ENCODE measurements around the gene ZNF189. TPM values are rescaled to one million over a fixed set of nuclear protein-coding genes. Genes with fewer than 3 reads are reported as not detected.

ZNF189 gene
- 10.6 and 11.0 TPM in 2 replicates for total RNA-seq

GRCh38 chr9:101398068-101398929, at the start of gene ZNF189, which contains the start of gene MRPL50:
Gene ZNF189 (plus strand): TSS chr9:101398851. CDS start chr9:101399157, 306 bp downstream.
Gene MRPL50 (minus strand): TSS chr9:101398618. CDS start chr9:101398592, 26 bp downstream.
- H3K27me3 Mint-ChIP-seq (ENCODE audit: low read depth) = no peaks in the 10 kb centered on the region
- H3K27ac Mint-ChIP-seq = peak within 1 kb of the TSS; percentile 96
- H3K9me3 Mint-ChIP-seq = peaks cover 43% of the 10 kb centered on the region
- peak within 1 kb of the TSS; percentile 94 for H3K4me3 Mint-ChIP-seq (ENCODE audit: low read depth)
- intact Hi-C loops (cut with micrococcal nuclease) = loop anchor here (1.0 to 10.0 kb wide), 3 partner anchors 135 to 1043 kb away; partner anchors contain the start of genes RNF20 and TEX10
- peaks cover 77% of the 10 kb centered on the region for H3K36me3 Mint-ChIP-seq (ENCODE audit: low read depth)
- H3K4me1 Mint-ChIP-seq (ENCODE audit: low read depth) = peaks cover 41% of the 10 kb centered on the region
- peak; percentile 95 for DNase-seq (ENCODE audit: low spot score)

GRCh38 chr9:101350285-101350684, 48.4 kb upstream of the ZNF189 start:
- Mint-ChIP-seq H3K36me3 (ENCODE audit: low read depth) (no peaks in the 10 kb centered on the region), H3K4me3 (ENCODE audit: low read depth) (no peak overlapping the region), H3K27ac (no peak overlapping the region), H3K9me3 (no peaks in the 10 kb centered on the region), H3K27me3 (ENCODE audit: low read depth) (peaks cover 2% of the 10 kb centered on the region), H3K4me1 (ENCODE audit: low read depth) (no peaks in the 10 kb centered on the region)
- intact Hi-C loops (cut with micrococcal nuclease) = no loop called here
- no peak for DNase-seq (ENCODE audit: low spot score)

GRCh38 chr9:101352892-101353463, 45.7 kb upstream of the ZNF189 start:
- Mint-ChIP-seq H3K36me3 (ENCODE audit: low read depth) (no peaks in the 10 kb centered on the region), H3K4me1 (ENCODE audit: low read depth) (no peaks in the 10 kb centered on the region), H3K9me3 (no peaks in the 10 kb centered on the region), H3K27ac (no peak overlapping the region), H3K27me3 (ENCODE audit: low read depth) (no peaks in the 10 kb centered on the region), H3K4me3 (ENCODE audit: low read depth) (no peak overlapping the region)
- intact Hi-C loops (cut with micrococcal nuclease) = no loop called here
- DNase-seq (ENCODE audit: low spot score) = no peak

- H3K4me1 Mint-ChIP-seq (ENCODE audit: low read depth) = no peaks in the 10 kb centered on the region
- H3K36me3 Mint-ChIP-seq (ENCODE audit: low read depth) = no peaks in the 10 kb centered on the region
- H3K9me3 Mint-ChIP-seq = no peaks in the 10 kb centered on the region
- no peaks in the 10 kb centered on the region for H3K27me3 Mint-ChIP-seq (ENCODE audit: low read depth)
- H3K4me3 Mint-ChIP-seq (ENCODE audit: low read depth) = no peak overlapping the region
- DNase-seq (ENCODE audit: low spot score) = no peak
- intact Hi-C loops (cut with micrococcal nuclease) = no loop called here
- no peak overlapping the region for H3K27ac Mint-ChIP-seq
Measured at GRCh38 chr9:101353683-101354082, 45.0 kb upstream of the ZNF189 start.

- Mint-ChIP-seq H3K9me3 (no peaks in the 10 kb centered on the region), H3K27me3 (ENCODE audit: low read depth) (no peaks in the 10 kb centered on the region), H3K27ac (no peak overlapping the region), H3K4me1 (ENCODE audit: low read depth) (no peaks in the 10 kb centered on the region), H3K36me3 (ENCODE audit: low read depth) (no peaks in the 10 kb centered on the region), H3K4me3 (ENCODE audit: low read depth) (no peak overlapping the region)
- DNase-seq (ENCODE audit: low spot score) = no peak
- intact Hi-C loops (cut with micrococcal nuclease) = no loop called here
Measured at GRCh38 chr9:101354143-101354764, 44.4 kb upstream of the ZNF189 start.

GRCh38 chr9:101354765-101355708, 43.6 kb upstream of the ZNF189 start:
- Mint-ChIP-seq H3K27me3 (ENCODE audit: low read depth) (no peaks in the 10 kb centered on the region), H3K36me3 (ENCODE audit: low read depth) (no peaks in the 10 kb centered on the region), H3K27ac (no peak overlapping the region), H3K9me3 (no peaks in the 10 kb centered on the region), H3K4me3 (ENCODE audit: low read depth) (no peak overlapping the region), H3K4me1 (ENCODE audit: low read depth) (no peaks in the 10 kb centered on the region)
- no peak for DNase-seq (ENCODE audit: low spot score)
- intact Hi-C loops (cut with micrococcal nuclease) = no loop called here

- DNase-seq (ENCODE audit: low spot score) = no peak
- Mint-ChIP-seq H3K27ac (no peak overlapping the region), H3K36me3 (ENCODE audit: low read depth) (no peaks in the 10 kb centered on the region), H3K4me3 (ENCODE audit: low read depth) (no peak overlapping the region), H3K4me1 (ENCODE audit: low read depth) (no peaks in the 10 kb centered on the region), H3K9me3 (no peaks in the 10 kb centered on the region), H3K27me3 (ENCODE audit: low read depth) (no peaks in the 10 kb centered on the region)
- intact Hi-C loops (cut with micrococcal nuclease) = no loop called here
Measured at GRCh38 chr9:101356619-101357018, 42.0 kb upstream of the ZNF189 start.

- H3K36me3 Mint-ChIP-seq (ENCODE audit: low read depth) = no peaks in the 10 kb centered on the region
Measured at GRCh38 chr9:101359679-101360078, 39.0 kb upstream of the ZNF189 start.

GRCh38 chr9:101360647-101361046, 38.0 kb upstream of the ZNF189 start:
- H3K27ac Mint-ChIP-seq = no peak overlapping the region
- no peak for DNase-seq (ENCODE audit: low spot score)
- no peak overlapping the region for H3K4me3 Mint-ChIP-seq (ENCODE audit: low read depth)
- intact Hi-C loops (cut with micrococcal nuclease) = no loop called here
- no peaks in the 10 kb centered on the region for H3K27me3 Mint-ChIP-seq (ENCODE audit: low read depth)
- H3K4me1 Mint-ChIP-seq (ENCODE audit: low read depth) = no peaks in the 10 kb centered on the region
- H3K36me3 Mint-ChIP-seq (ENCODE audit: low read depth) = no peaks in the 10 kb centered on the region
- no peaks in the 10 kb centered on the region for H3K9me3 Mint-ChIP-seq

More at GRCh38 chr9:101359679-101360078, 39.0 kb upstream of the ZNF189 start:
- intact Hi-C loops (cut with micrococcal nuclease) = no loop called here
- no peak for DNase-seq (ENCODE audit: low spot score)
- H3K27me3 Mint-ChIP-seq (ENCODE audit: low read depth) = no peaks in the 10 kb centered on the region
- H3K4me3 Mint-ChIP-seq (ENCODE audit: low read depth) = no peak overlapping the region
- H3K27ac Mint-ChIP-seq = no peak overlapping the region
- H3K4me1 Mint-ChIP-seq (ENCODE audit: low read depth) = no peaks in the 10 kb centered on the region
- no peaks in the 10 kb centered on the region for H3K9me3 Mint-ChIP-seq

GRCh38 chr9:101362450-101362849, 36.2 kb upstream of the ZNF189 start:
- DNase-seq (ENCODE audit: low spot score) = no peak
- intact Hi-C loops (cut with micrococcal nuclease) = no loop called here
- Mint-ChIP-seq H3K27ac (no peak overlapping the region), H3K4me1 (ENCODE audit: low read depth) (no peaks in the 10 kb centered on the region), H3K27me3 (ENCODE audit: low read depth) (no peaks in the 10 kb centered on the region), H3K9me3 (no peaks in the 10 kb centered on the region), H3K4me3 (ENCODE audit: low read depth) (no peak overlapping the region), H3K36me3 (ENCODE audit: low read depth) (no peaks in the 10 kb centered on the region)

GRCh38 chr9:101365181-101365580, 33.5 kb upstream of the ZNF189 start:
- H3K4me1 Mint-ChIP-seq (ENCODE audit: low read depth) = no peaks in the 10 kb centered on the region
- H3K27me3 Mint-ChIP-seq (ENCODE audit: low read depth) = peaks cover 2% of the 10 kb centered on the region
- no peak overlapping the region for H3K4me3 Mint-ChIP-seq (ENCODE audit: low read depth)
- H3K36me3 Mint-ChIP-seq (ENCODE audit: low read depth) = no peaks in the 10 kb centered on the region
- no peaks in the 10 kb centered on the region for H3K9me3 Mint-ChIP-seq
- no peak overlapping the region for H3K27ac Mint-ChIP-seq
- DNase-seq (ENCODE audit: low spot score) = no peak
- intact Hi-C loops (cut with micrococcal nuclease) = no loop called here

- H3K9me3 Mint-ChIP-seq = no peaks in the 10 kb centered on the region
- intact Hi-C loops (cut with micrococcal nuclease) = no loop called here
- H3K27me3 Mint-ChIP-seq (ENCODE audit: low read depth) = peaks cover 2% of the 10 kb centered on the region
- no peak overlapping the region for H3K27ac Mint-ChIP-seq
- no peaks in the 10 kb centered on the region for H3K36me3 Mint-ChIP-seq (ENCODE audit: low read depth)
- no peaks in the 10 kb centered on the region for H3K4me1 Mint-ChIP-seq (ENCODE audit: low read depth)
- DNase-seq (ENCODE audit: low spot score) = no peak
- H3K4me3 Mint-ChIP-seq (ENCODE audit: low read depth) = no peak overlapping the region
Measured at GRCh38 chr9:101366038-101366756, 32.5 kb upstream of the ZNF189 start.
